Trophoblast cell (in vitro differentiated cells and primary cell): ENCODE data around the gene BCL11B.
A peak's percentile ranks its signal among the peaks of the same experiment; 100 is the strongest.

ENCODE experiments used
- DNase-seq, 2 donors: peaks; one replicate each; pipeline ENCODE4 v3.0.0-alpha.2; 2016
- H2AFZ ChIP-seq: 2 replicates; pipeline ENCODE4 v1.6.1; 2013; ENCODE audit warnings: low read length, moderate library complexity, mild to moderate bottlenecking; ENCODE audit not compliant: insufficient read depth, poor library complexity
- H2AK5ac ChIP-seq: 2 replicates; pipeline ENCODE4 v1.6.1; 2013; ENCODE audit warnings: mild to moderate bottlenecking, low read length
- H2BK120ac ChIP-seq: 2 replicates; pipeline ENCODE4 v1.6.1; 2013; ENCODE audit warnings: low read length, mild to moderate bottlenecking, moderate library complexity; ENCODE audit not compliant: insufficient read depth, poor library complexity
- H2BK12ac ChIP-seq: 2 replicates; pipeline ENCODE4 v1.6.1; 2013; ENCODE audit warnings: mild to moderate bottlenecking, low read length, moderate library complexity
- H2BK5ac ChIP-seq: 2 replicates; pipeline ENCODE4 v1.6.1; 2013; ENCODE audit warnings: low read length, low read depth, moderate library complexity, mild to moderate bottlenecking; ENCODE audit not compliant: poor library complexity
- H3K14ac ChIP-seq: 2 replicates; pipeline ENCODE4 v1.6.1; 2013; ENCODE audit warnings: mild to moderate bottlenecking, low read length
- H3K18ac ChIP-seq: 2 replicates; pipeline ENCODE4 v1.6.1; 2013; ENCODE audit warnings: mild to moderate bottlenecking, low read length
- H3K23ac ChIP-seq: 2 replicates; pipeline ENCODE4 v1.6.1; 2013; ENCODE audit warnings: low read length
- H3K27ac ChIP-seq: 2 replicates; pipeline ENCODE4 v1.5.1; 2013; ENCODE audit warnings: low read depth, mild to moderate bottlenecking, inconsistent platforms, low read length, moderate library complexity
- H3K27me3 ChIP-seq: 2 replicates; pipeline ENCODE4 v1.6.1; 2013; ENCODE audit warnings: inconsistent platforms, mild to moderate bottlenecking, low read length, moderate library complexity; ENCODE audit not compliant: insufficient read depth
- H3K36me3 ChIP-seq, 2 experiments: 1 replicate in 1 of 2; 2 replicates in 1 of 2; pipeline ENCODE4 v1.6.1; 2013; ENCODE audit warnings: low read length in 2 of 2, mild to moderate bottlenecking in 2 of 2, moderate library complexity in 1 of 2; ENCODE audit not compliant: insufficient read depth in 2 of 2, control insufficient read depth in 1 of 2
- H3K4ac ChIP-seq: 2 replicates; pipeline ENCODE4 v1.6.1; 2013; ENCODE audit warnings: low read depth, mild to moderate bottlenecking, low read length, moderate library complexity
- H3K4me1 ChIP-seq, 2 experiments: 1 replicate in 1 of 2; 2 replicates in 1 of 2; pipeline ENCODE4 v1.6.1; 2013; ENCODE audit warnings: low read length in 2 of 2, mild to moderate bottlenecking in 2 of 2, moderate library complexity in 1 of 2; ENCODE audit not compliant: insufficient read depth in 2 of 2, control insufficient read depth in 1 of 2
- H3K4me2 ChIP-seq: 2 replicates; pipeline ENCODE4 v1.6.1; 2013; ENCODE audit warnings: inconsistent platforms, mild to moderate bottlenecking, low read length, moderate library complexity
- H3K4me3 ChIP-seq: 2 replicates; pipeline ENCODE4 v1.5.1; 2013; ENCODE audit warnings: mild to moderate bottlenecking, low read depth, low read length, inconsistent platforms
- H3K79me1 ChIP-seq: one replicate; pipeline ENCODE4 v1.6.1; 2013; ENCODE audit warnings: low read length
- H3K79me2 ChIP-seq: 2 replicates; pipeline ENCODE4 v1.6.1; 2013; ENCODE audit warnings: low read length, mild to moderate bottlenecking; ENCODE audit not compliant: control insufficient read depth, insufficient read depth, poor library complexity
- H3K9ac ChIP-seq: 2 replicates; pipeline ENCODE4 v1.6.1; 2013; ENCODE audit warnings: mild to moderate bottlenecking, low read length
- H3K9me3 ChIP-seq: 2 replicates; pipeline ENCODE4 v1.6.1; 2013; ENCODE audit warnings: low read depth, mild to moderate bottlenecking, control low read depth, inconsistent platforms, low read length; ENCODE audit not compliant: insufficient read depth
- H4K12ac ChIP-seq: 2 replicates; pipeline ENCODE4 v1.6.1; 2013; ENCODE audit warnings: low read depth, mild to moderate bottlenecking, low read length, moderate library complexity
- H4K8ac ChIP-seq: 2 replicates; pipeline ENCODE4 v1.6.1; 2013; ENCODE audit warnings: low read depth, mild to moderate bottlenecking, low read length, moderate library complexity
- H4K91ac ChIP-seq: one replicate; pipeline ENCODE4 v1.6.1; 2013; ENCODE audit warnings: low read depth, mild to moderate bottlenecking, low read length, moderate library complexity
- WGBS: extraction: QIAGEN DNeasy Blood & Tissue Kit; methylation state at CpG from one replicate; pipeline ENCODE4 v1.1.7; 2013; ENCODE audit warnings: missing lambda C conversion rate; ENCODE audit not compliant: insufficient read length, insufficient coverage; ENCODE audit errors: extremely low coverage; 5-methylcytosine and 5-hydroxymethylcytosine counted together

The BCL11B gene

DNA sequence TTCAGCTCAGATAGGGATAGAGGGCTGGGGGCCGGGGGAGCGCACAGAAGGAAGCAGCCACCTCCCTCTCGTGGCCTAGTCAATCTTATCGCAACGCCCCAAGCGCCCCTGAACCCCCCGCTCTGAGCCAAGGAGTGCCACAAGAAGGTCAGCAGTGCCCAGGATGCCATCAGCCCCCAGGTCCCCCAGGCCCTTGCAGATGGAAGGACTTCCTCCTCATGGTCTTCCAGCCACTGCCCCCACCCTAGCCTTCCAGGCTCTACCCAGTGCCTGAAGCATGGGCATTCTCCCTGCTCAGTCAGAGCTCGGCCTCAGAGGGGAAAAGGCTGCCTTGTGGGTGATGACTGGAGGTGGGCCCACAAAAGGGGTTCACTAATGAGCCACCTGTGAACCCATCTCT lies 68.2 kb downstream of the BCL11B start:
- H4K91ac ChIP-seq = no peak overlapping the region
- peaks cover 3% of the 10 kb centered on the region for H3K79me1 ChIP-seq
- no peak overlapping the region for H3K27ac ChIP-seq
- H3K9ac ChIP-seq = no peak overlapping the region
- H3K4ac ChIP-seq = no peak overlapping the region
- no peak overlapping the region for H3K18ac ChIP-seq
- WGBS = no CpG with 5 or more reads among the region's 8 CpGs
- H3K14ac ChIP-seq = no peak overlapping the region
- H2BK120ac ChIP-seq = no peak overlapping the region
- no peak overlapping the region for H2AK5ac ChIP-seq
- no peaks in the 10 kb centered on the region for H3K36me3 ChIP-seq
- no peaks in the 10 kb centered on the region for H3K9me3 ChIP-seq
- no peak overlapping the region for H2BK5ac ChIP-seq
- no peak overlapping the region for H2AFZ ChIP-seq
- no peak overlapping the region for H3K23ac ChIP-seq
- no peaks in the 10 kb centered on the region for H3K79me2 ChIP-seq
- no peak overlapping the region for H3K4me3 ChIP-seq
- no peak overlapping the region for H4K8ac ChIP-seq
- no peak overlapping the region for H4K12ac ChIP-seq
- peaks cover 19% of the 10 kb centered on the region in 2 experiments for H3K4me1 ChIP-seq
- no peak for DNase-seq
- H2BK12ac ChIP-seq = no peak overlapping the region
- no peaks in the 10 kb centered on the region for H3K27me3 ChIP-seq
- no peak overlapping the region for H3K4me2 ChIP-seq

DNA sequence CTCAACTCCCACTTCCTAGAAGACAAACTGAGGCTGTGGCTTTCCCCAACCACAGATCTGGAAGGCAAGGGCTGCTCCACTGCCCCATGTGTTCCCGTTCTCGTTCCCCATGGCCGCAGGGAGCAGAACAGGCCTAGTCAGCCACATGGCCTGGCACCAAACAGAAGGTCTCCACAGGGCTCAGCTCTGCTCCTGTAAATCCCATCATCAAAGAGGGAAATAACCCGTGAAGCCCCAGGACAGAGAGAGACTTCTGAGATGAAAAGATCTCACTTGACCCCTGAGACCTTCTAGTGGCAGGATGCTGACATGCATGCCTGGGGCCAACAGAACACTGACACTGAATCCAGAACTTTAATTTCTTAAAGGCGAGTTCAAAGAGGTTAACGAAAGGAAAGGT lies 68.9 kb downstream of the BCL11B start:
- no peak overlapping the region for H3K4me2 ChIP-seq
- no peak overlapping the region for H2BK120ac ChIP-seq
- no peak overlapping the region for H2AK5ac ChIP-seq
- H3K14ac ChIP-seq = no peak overlapping the region
- H4K8ac ChIP-seq = no peak overlapping the region
- no peak overlapping the region for H2AFZ ChIP-seq
- H3K4me3 ChIP-seq = no peak overlapping the region
- no peak overlapping the region for H3K23ac ChIP-seq
- peaks cover 3% of the 10 kb centered on the region for H3K79me1 ChIP-seq
- H3K4ac ChIP-seq = no peak overlapping the region
- H3K27me3 ChIP-seq = no peaks in the 10 kb centered on the region
- no peak overlapping the region for H3K27ac ChIP-seq
- no peak overlapping the region for H3K9ac ChIP-seq
- H4K91ac ChIP-seq = no peak overlapping the region
- no peaks in the 10 kb centered on the region for H3K36me3 ChIP-seq
- no CpG with 5 or more reads among the region's 6 CpGs for WGBS
- H3K79me2 ChIP-seq = no peaks in the 10 kb centered on the region
- peaks cover 15 to 19% of the 10 kb centered on the region in 2 experiments for H3K4me1 ChIP-seq
- H2BK12ac ChIP-seq = no peak overlapping the region
- DNase-seq = no peak
- H3K18ac ChIP-seq = no peak overlapping the region
- no peak overlapping the region for H4K12ac ChIP-seq
- no peak overlapping the region for H2BK5ac ChIP-seq
- no peaks in the 10 kb centered on the region for H3K9me3 ChIP-seq

DNA sequence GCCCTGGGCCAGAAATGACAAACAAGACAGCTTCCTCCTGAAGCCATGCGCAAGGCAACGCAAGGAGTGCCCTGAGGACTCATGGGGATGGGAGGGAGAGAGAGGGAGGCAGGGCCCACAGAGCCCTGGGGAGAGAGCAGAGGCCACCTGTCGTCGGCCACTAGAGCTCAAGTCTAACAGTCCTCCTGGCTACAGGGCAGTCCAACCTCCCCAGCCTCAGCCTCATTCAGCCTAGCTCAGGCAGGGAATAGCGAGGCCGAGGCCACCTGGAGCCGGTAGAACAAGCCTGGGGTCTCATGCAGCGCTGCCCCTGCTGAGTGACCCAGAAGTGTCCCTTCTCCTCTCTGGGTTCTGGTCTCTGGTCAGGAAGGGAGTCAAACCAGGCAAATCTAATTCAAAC lies 69.5 kb downstream of the BCL11B start:
- no peak overlapping the region for H3K27ac ChIP-seq
- no peak for DNase-seq
- H3K79me1 ChIP-seq = peaks cover 3% of the 10 kb centered on the region
- H3K4me2 ChIP-seq = no peak overlapping the region
- no peaks in the 10 kb centered on the region for H3K27me3 ChIP-seq
- no peak overlapping the region for H3K23ac ChIP-seq
- H3K9me3 ChIP-seq = no peaks in the 10 kb centered on the region
- no peak overlapping the region for H3K14ac ChIP-seq
- no peak overlapping the region for H4K91ac ChIP-seq
- no peak overlapping the region for H4K12ac ChIP-seq
- no peak overlapping the region for H3K4me3 ChIP-seq
- H4K8ac ChIP-seq = no peak overlapping the region
- peak overlapping the region; percentile 38 for H3K18ac ChIP-seq
- H2BK120ac ChIP-seq = no peak overlapping the region
- H3K79me2 ChIP-seq = no peaks in the 10 kb centered on the region
- H2BK5ac ChIP-seq = no peak overlapping the region
- no peak overlapping the region for H3K9ac ChIP-seq
- H2BK12ac ChIP-seq = no peak overlapping the region
- H3K4ac ChIP-seq = no peak overlapping the region
- no peaks in the 10 kb centered on the region for H3K36me3 ChIP-seq
- peaks cover 12 to 14% of the 10 kb centered on the region in 2 experiments for H3K4me1 ChIP-seq
- H2AK5ac ChIP-seq = peak overlapping the region; percentile 16
- H2AFZ ChIP-seq = no peak overlapping the region
- no CpG with 5 or more reads among the region's 8 CpGs for WGBS

DNA sequence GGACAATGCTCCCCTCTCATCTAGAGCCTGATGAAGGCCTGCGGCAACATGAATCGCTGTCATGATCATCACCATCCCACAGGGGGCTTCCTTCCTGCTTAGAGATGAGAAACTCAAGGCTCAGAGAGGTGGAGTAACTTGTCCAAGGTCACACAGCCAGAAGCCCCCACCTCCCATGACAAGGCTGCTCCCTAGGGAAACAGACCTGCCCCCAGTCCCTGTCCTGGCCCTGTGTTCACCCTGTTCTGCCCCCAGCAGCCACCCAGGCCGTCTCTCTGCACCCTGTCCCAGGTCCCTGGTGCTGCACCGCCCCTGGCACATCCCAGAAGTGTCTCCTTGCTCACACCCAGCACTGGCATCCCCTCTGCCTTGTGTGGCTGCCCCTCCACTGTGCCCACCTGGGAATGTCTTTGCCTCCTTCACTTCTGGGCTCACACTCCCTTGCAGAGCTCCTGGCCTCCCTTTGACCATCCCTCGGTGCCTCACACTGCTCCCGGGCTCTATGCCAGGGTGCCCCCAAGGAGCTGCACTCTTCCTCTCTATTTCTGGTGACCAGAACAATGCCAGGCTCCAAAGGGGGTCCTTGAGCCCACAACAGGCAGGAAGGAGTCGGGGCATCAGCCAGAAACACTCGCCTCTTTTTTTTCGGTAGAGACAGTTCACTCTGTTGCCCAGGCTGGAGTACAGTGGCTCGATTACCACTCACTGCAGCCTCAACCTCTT lies 70.5 kb downstream of the BCL11B start:
- Histone ChIP-seq H4K8ac (no peak overlapping the region), H3K4me3 (no peak overlapping the region), H3K18ac (no peak overlapping the region), H3K36me3 (no peaks in the 10 kb centered on the region), H3K9ac (no peak overlapping the region), H3K9me3 (no peaks in the 10 kb centered on the region), H2AFZ (no peak overlapping the region), H3K27ac (no peak overlapping the region), H3K4ac (no peak overlapping the region), H3K79me2 (no peaks in the 10 kb centered on the region), H2AK5ac (no peak overlapping the region), H3K4me1 (peaks cover 12 to 13% of the 10 kb centered on the region in 2 experiments), H3K14ac (no peak overlapping the region), H2BK12ac (no peak overlapping the region), H4K91ac (no peak overlapping the region), H3K4me2 (no peak overlapping the region), H4K12ac (no peak overlapping the region), H3K79me1 (peaks cover 3% of the 10 kb centered on the region), H2BK5ac (no peak overlapping the region), H3K27me3 (no peaks in the 10 kb centered on the region), H2BK120ac (no peak overlapping the region), H3K23ac (no peak overlapping the region)
- WGBS = no CpG with 5 or more reads among the region's 10 CpGs
- DNase-seq = no peak
